Type B pancreatic cell (in vitro differentiated cells): ENCODE results near the gene TAF1D. TPM values are rescaled to one million over a fixed set of nuclear protein-coding genes. Genes with fewer than 3 reads are reported as not detected.
A peak's percentile ranks its signal among the peaks of the same experiment; 100 is the strongest.

Source experiments
- DNase-seq: peaks from one replicate; pipeline ENCODE4 v3.0.0; 2021; ENCODE audit warnings: mixed read lengths; ENCODE audit not compliant: unreplicated experiment; ENCODE audit errors: extremely low spot score
- H3K27ac Mint-ChIP-seq: 2 replicates; pipeline ENCODE4 v1.8.0; 2021; ENCODE audit warnings: mild to moderate bottlenecking, mixed read lengths
- H3K27me3 Mint-ChIP-seq: 2 replicates; pipeline ENCODE4 v1.8.0; 2021; ENCODE audit warnings: mixed read lengths
- H3K36me3 Mint-ChIP-seq: 2 replicates; pipeline ENCODE4 v1.8.0; 2021; ENCODE audit warnings: mixed read lengths
- H3K4me1 Mint-ChIP-seq: one replicate; pipeline ENCODE4 v1.8.0; 2021; ENCODE audit warnings: mixed read lengths; ENCODE audit not compliant: unreplicated experiment
- H3K4me3 Mint-ChIP-seq: 2 replicates; pipeline ENCODE4 v1.8.0; 2021; ENCODE audit warnings: mild to moderate bottlenecking, mixed read lengths
- H3K9me3 Mint-ChIP-seq: 2 replicates; pipeline ENCODE4 v1.8.0; 2021; ENCODE audit warnings: mixed read lengths
- CTCF ChIP-seq: fragments of 200-600 bp; sonication (generic); conservative IDR thresholded peaks from 2 replicates; pipeline ENCODE4 v1.5.0; 2021; ENCODE audit warnings: antibody characterized with exemption, mild to moderate bottlenecking
- total RNA-seq: library from RNA; stranded (reverse); gene quantifications from 2 replicates; pipeline ENCODE4 v1.2.1, GENCODE V29; 2021; ENCODE audit warnings: low replicate concordance

The TAF1D gene
- total RNA-seq, 1 donor from 2014 or later, result 143 TPM

DNA sequence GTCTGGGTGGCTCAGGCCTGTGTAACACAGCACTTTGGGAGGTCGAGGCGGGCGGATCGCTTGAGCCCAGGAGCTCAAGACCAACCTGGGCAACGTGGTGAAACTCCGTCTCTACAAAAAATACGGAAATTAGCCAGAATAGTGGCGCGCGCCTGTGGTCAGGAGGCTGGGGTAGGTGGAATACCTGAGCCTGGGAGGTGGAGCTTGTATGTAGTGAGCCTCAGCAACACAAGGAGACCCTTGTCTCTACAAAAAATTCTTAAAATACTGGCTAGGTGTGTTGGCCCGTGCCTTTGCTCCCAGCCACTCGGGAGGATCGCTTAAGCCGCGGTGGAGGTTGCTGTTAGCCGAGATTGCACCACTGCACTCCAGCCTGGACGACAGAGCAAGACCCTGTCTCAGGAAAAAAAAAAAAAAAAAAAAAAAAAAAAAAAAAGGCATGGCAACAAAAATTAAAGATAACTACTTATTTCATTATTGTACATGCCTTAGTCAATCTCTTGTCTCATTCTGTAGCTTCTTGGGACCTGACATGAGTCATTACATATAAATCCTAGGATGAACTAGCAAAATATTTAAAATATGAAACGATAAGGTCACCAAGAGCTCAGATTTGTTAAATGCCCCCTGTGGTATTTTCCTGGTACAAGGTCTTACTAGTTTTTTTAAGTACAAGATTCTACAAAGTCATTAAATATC, 1.1 kb downstream of the TAF1D start:
- Mint-ChIP-seq H3K4me3 (peak overlapping the region; percentile 100), H3K4me1 (peaks cover 35% of the 10 kb centered on the region), H3K27me3 (no peaks in the 10 kb centered on the region), H3K36me3 (peaks cover 42% of the 10 kb centered on the region), H3K27ac (peak overlapping the region; percentile 99), H3K9me3 (no peaks in the 10 kb centered on the region)
- TF ChIP-seq CTCF, result no peak
- DNase-seq, result no peak

GRCh38 chr11:93738647-93739081, 2.6 kb downstream of the TAF1D start:
- Mint-ChIP-seq H3K4me3 (peak overlapping the region; percentile 100), H3K27me3 (no peaks in the 10 kb centered on the region), H3K36me3 (peaks cover 49% of the 10 kb centered on the region), H3K27ac (peak overlapping the region; percentile 99), H3K4me1 (peaks cover 34% of the 10 kb centered on the region), H3K9me3 (no peaks in the 10 kb centered on the region)
- TF ChIP-seq CTCF, result no peak
- no peak for DNase-seq

- no peaks in the 10 kb centered on the region for H3K9me3 Mint-ChIP-seq
- no peak for TF ChIP-seq CTCF
- H3K27me3 Mint-ChIP-seq, result no peaks in the 10 kb centered on the region
- H3K4me1 Mint-ChIP-seq, result peaks cover 36% of the 10 kb centered on the region
- no peak for DNase-seq
- peak overlapping the region; percentile 72 for H3K27ac Mint-ChIP-seq
- peaks cover 52% of the 10 kb centered on the region for H3K36me3 Mint-ChIP-seq
- peak overlapping the region; percentile 100 for H3K4me3 Mint-ChIP-seq
Measured at GRCh38 chr11:93737904-93738612, 3.2 kb downstream of the TAF1D start.

DNA sequence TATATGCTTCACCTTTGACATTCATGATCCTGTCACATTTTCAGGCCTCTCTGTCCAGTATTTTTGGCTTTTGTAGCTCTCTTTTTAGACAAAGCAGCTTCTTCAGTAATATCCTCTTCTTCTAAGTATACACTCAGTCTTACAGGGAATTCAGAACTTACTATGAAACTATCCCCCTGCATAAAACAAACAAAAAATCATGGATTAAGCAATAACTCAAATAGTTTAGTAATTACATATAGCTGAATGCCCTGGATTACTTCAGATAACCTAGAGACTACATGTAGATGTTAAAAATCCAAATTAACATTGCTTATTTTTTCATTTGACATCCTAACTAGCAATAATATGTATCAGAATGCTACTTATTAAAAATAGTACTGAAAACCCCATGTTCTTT, 5.2 kb downstream of the TAF1D start:
- Mint-ChIP-seq H3K9me3 (no peaks in the 10 kb centered on the region), H3K4me1 (peaks cover 37% of the 10 kb centered on the region), H3K27me3 (no peaks in the 10 kb centered on the region), H3K36me3 (peaks cover 65% of the 10 kb centered on the region), H3K4me3 (no peak overlapping the region), H3K27ac (no peak overlapping the region)
- DNase-seq, result no peak
- no peak for TF ChIP-seq CTCF

DNA sequence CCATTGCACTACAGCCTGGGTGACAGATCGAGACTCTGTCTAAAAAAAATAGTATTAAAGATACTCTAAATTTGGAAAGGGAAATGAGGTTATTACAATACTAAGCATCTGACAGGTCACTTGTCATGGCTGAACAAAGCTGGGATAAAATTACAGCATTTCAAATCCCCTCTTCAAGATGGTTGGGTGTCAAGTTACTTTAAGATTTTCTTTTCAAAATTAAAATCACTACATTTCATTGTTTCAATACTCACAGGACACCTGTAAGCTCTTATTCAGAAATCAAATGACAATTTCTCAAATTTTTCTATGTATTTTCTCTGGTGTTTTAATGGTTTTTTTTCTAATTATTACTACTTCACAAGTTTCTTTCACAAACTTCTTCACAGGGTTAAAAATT, 5.7 kb downstream of the TAF1D start:
- TF ChIP-seq CTCF, result no peak
- no peaks in the 10 kb centered on the region for H3K27me3 Mint-ChIP-seq
- H3K36me3 Mint-ChIP-seq, result peaks cover 65% of the 10 kb centered on the region
- no peak overlapping the region for H3K27ac Mint-ChIP-seq
- peaks cover 37% of the 10 kb centered on the region for H3K4me1 Mint-ChIP-seq
- no peak for DNase-seq
- H3K4me3 Mint-ChIP-seq, result no peak overlapping the region
- H3K9me3 Mint-ChIP-seq, result no peaks in the 10 kb centered on the region
